ENCODE data around the gene NHS. TPM values are rescaled to one million over a fixed set of nuclear protein-coding genes. Genes with fewer than 3 reads are reported as not detected.

NHS gene
- total RNA-seq, 1 experiment from 2014 or later, result 6.4 TPM

- DNase-seq (ENCODE audit: low spot score), result no peak
These were observed 299.6 kb downstream of the NHS start for GRCh38 chrX:17674601-17675000.

- DNase-seq (ENCODE audit: low spot score), result no peak
These were observed 304.3 kb downstream of the NHS start for GRCh38 chrX:17679261-17679660.

DNA sequence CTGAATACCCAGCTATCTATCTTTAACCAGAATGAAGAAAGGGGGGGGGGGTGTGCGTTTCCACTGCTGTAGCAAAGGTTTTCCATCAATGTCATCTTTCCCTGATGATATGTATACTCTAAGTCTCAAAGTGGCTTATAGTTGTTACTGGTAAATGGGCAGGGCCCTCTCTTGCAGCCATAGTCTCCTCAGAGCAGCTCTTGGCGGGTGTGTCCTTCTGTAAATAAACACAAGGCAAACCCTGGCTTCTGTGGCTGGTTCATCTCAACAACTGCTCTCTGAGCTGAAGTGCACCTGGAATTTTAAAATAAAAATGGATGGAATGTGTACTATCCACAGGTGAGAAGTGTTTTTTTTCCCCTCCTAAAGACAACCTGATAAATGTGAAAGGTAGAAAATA is 304.8 kb downstream of the NHS start:
- DNase-seq (ENCODE audit: low spot score), result no peak

DNA sequence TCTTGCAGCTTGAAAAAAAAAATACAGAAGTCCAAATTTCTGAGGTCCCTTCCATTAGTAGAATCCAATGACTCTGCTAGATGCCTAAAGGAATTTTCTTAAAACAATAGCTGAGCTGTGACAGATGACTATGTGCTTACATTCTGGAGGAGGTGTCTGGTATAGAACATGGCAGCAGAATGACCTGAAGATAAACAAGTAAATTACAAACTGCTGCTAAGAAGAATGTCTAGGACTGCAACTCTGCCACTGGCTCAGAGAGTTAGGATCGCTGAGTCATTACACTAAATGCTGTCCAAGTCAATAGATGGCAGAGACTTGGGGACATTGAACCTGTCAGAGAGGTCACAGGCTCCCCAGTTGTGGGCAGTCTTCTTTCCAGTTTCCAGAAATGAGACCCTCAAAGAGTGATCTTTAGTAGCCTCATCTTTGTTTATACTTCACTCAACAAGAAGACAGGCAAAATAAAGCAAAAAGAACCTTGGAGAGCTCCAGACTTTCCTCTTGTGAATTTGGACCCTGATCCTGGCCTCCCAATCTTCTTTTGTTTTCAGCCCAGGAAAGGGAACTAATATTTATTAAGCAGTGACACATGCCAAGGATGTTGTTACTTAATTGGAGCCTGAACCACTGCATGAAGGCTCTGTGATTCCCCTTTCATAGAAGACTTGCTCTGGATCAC is 305.9 kb downstream of the NHS start:
- peak; percentile 68 for DNase-seq (ENCODE audit: low spot score)

- no peak for DNase-seq (ENCODE audit: low spot score)
These were observed 307.3 kb downstream of the NHS start for GRCh38 chrX:17682259-17682658.

DNA sequence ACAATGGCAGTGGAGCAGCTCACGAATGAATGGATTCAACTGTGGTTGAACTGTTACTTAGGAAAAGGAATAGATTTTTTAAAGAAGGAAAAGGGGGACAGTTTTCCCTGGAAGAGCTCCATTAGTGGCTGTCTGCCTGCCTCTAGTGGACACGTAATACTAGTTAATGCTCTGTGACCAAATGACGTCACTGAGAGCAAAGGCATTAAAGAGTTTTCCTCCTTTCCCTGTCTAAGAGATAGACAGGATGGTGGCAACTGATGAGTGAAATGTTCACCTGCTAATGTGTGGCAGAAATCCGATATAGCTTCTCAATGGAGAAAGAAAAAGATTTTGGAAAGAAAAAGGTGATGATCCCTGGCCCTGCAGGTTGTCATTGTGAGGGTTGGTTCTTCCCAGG is 310.0 kb downstream of the NHS start:
- DNase-seq (ENCODE audit: low spot score), result no peak

DNA sequence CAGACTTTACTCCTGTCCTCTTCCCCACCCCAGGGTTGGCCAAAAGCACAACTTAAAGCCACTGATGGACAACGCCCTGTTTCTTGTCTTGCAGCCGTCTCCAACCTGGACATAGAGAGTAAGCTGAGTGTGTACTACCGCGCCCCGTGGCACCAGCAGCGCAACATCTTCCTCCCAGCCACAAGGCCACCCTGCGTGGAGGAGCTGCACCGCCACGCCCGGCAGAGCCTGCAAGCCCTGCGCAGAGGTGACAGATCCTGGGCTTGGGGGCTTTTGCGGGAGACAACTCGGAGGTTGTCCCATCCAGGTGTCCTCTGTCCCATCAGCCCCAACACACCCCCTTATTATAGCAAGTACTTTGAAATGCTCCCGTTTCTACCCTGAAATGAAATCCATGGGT is 312.6 kb downstream of the NHS start:
- no peak for DNase-seq (ENCODE audit: low spot score)

DNA sequence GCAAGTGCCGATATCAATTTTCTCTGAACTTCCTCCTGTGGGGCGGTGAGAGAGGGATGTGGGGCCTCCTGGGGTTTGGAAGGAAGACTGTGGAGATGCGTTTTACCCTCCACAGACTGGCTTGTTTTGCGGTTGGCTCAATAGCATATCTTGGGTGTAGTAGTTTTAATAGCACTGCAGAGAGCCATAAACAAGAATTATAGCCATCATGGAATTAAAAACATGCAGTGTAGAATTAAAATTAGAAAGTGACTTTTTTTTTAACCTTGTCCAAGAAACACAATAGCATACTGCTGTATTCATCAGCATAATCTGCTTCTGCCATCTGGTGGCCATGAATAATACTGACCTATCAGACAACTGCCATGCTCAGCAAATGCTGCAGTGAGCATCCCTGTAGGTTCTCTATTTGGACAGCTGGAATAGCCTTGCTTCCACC is 315.0 kb downstream of the NHS start:
- peak; percentile 62 for DNase-seq (ENCODE audit: low spot score)

DNA sequence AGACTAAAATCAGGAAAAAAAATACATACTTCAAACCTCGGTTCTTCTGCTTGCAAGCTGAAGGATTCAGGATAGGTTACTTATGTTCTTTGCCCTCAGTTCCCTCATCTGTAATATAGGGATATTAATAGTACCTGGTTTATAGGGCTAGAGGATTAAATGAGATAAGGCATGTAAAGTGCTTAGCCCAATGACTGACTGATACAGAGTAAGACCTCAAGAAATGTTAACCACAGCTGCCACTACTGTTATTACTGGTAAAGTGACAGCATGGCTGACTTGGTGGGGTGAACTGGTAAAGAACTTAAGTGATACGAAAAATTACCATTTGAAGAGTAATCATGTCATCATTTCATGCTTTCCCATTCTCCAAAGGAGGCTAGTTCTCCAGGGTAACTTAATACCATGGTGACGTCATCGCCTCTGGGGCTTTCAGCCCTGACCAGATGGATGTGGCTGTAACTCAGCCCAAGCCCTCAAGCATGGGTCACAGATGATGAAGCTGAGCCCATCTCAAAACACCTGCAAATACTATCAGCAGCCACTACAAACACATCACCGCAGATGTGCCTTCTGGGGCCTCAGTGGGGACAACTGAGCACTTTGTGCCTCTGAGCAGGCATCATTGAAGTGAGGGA is 317.8 kb downstream of the NHS start:
- peak; percentile 48 for DNase-seq (ENCODE audit: low spot score)

DNA sequence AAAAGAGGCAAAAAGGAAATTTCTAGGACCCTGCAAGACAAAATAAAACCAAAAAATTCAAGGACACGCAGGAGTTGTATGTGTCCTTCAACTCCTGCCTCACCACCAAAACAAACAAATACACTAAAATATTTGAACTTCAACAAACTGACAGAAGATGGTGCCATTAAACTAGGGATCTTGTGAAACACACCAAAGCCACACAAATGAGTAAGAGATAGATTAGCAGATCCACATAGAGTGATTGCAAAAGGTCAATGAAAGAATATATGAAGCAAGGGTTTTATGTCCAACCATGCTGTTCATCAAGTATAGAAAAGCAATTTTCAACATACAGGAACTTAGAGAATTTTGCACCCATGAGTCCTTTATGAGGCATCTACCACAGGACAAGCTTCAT is 322.2 kb downstream of the NHS start:
- DNase-seq (ENCODE audit: low spot score), result no peak

DNA sequence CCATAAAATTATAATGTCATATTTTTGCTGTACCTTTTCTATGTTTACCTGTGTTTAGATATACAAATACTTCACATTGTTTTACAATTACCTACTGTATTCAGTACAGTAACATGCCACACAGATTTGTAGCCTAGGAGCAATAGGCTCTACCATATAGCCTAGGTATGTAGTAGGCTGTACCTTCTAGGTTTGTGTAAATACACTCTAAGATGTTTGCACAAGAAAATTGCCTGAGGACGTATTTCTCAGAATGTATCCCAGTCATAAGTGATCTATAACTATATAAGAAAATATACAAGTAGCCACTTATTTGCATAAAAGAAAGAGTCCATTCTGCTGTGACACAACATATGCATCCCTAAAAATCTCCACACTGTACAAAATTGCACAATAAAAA is 326.0 kb downstream of the NHS start:
- DNase-seq (ENCODE audit: low spot score), result no peak

DNA sequence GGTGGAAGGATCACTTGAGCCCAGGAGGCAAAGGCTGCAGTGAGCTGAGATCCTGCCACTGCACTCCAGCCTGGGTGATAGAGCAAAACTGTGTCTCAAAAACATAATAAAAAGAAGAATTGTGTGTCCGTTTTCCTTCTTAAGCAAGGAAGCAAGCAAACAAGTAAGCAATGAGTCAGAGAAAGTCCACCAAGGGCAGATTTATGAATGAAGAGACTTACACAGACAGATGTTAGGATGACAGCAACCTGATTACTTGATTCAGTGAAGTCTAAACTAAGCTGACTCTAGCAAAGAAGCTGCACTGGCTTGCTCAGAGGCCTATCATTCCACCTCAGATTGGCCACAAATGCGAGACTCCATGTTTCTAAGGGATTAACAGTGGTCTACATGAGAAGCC is 328.2 kb downstream of the NHS start:
- no peak for DNase-seq (ENCODE audit: low spot score)

DNA sequence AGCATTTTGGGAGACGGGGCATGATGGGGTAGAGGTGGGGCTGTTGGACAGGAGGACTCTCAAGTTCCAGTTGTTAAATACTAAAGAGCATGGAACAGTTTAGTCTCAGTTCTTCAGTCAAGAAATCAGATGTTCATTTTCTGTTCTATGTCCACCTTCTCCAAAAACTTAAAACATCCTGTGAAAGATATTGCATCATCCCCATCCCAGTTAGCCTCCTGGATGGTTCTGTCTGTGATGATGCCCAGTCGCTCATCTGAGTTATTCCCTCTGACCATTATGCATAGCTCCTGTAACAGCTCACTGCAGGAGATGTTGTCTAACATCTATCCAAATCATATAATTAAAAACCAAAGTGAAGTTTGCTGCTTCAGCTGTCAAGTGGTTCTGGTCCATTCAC is 330.2 kb downstream of the NHS start:
- DNase-seq (ENCODE audit: low spot score), result no peak

- DNase-seq (ENCODE audit: low spot score), result no peak
These were observed 331.7 kb downstream of the NHS start for GRCh38 chrX:17706676-17707075.

GRCh38 chrX:17707731-17708130 is 332.7 kb downstream of the NHS start:
- no peak for DNase-seq (ENCODE audit: low spot score)

DNA sequence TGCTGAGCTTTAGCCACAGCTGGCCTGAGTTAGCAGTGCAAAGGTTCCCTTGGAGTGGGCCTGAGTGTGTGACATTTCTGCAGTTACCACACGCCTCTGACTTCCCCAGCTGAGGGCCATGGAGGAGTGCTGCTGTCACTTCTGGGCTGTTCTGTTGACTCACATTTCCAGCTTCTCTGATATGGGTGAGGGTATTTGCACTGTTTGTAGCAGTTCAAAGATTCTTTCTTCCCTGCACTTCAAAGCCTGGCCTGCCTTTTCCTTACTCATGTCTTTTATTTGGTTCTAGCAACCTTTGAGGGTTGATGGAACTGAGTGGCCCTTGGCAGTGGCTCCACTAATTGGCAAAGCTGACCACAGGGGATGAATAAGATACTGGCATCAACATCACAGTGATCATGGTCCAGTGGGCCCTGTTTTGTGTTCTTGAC is 335.9 kb downstream of the NHS start:
- no peak for DNase-seq (ENCODE audit: low spot score)

- no peak for DNase-seq (ENCODE audit: low spot score)
These were observed 338.3 kb downstream of the NHS start for GRCh38 chrX:17713288-17713687.

DNA sequence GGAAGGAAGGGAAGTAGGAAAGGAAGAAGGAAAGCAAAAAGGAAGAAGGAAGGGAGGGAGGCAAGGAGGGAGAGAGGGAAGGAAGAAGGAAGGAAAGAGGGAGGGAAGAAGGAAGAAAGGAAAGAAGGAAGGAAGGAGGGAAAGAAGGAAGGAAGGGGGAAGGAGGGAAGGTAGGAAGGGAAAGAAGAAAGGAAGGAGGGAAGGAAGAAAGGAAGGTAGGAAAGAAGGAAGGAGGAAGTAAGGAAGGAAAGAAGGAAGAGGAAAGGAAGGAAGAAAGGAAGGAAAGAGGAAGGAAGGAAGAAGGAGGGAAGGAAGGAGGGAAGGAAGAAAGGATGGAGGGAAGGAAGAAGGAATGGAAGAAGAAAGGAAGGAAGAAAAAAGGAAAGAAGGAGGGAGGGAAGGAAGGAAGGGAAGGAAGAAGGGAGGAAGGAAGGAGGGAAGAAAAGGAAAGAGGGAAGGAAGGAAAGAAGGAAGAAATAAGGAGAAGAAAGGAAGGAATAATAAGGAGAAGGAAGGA is 343.7 kb downstream of the NHS start:
- DNase-seq (ENCODE audit: low spot score), result no peak

- no peak for DNase-seq (ENCODE audit: low spot score)
These were observed 344.7 kb downstream of the NHS start for GRCh38 chrX:17719711-17720110.

GRCh38 chrX:17721715-17722114 is 346.7 kb downstream of the NHS start:
- no peak for DNase-seq (ENCODE audit: low spot score)

- DNase-seq (ENCODE audit: low spot score), result no peak
These were observed 350.2 kb downstream of the NHS start for GRCh38 chrX:17725181-17725580.

DNA sequence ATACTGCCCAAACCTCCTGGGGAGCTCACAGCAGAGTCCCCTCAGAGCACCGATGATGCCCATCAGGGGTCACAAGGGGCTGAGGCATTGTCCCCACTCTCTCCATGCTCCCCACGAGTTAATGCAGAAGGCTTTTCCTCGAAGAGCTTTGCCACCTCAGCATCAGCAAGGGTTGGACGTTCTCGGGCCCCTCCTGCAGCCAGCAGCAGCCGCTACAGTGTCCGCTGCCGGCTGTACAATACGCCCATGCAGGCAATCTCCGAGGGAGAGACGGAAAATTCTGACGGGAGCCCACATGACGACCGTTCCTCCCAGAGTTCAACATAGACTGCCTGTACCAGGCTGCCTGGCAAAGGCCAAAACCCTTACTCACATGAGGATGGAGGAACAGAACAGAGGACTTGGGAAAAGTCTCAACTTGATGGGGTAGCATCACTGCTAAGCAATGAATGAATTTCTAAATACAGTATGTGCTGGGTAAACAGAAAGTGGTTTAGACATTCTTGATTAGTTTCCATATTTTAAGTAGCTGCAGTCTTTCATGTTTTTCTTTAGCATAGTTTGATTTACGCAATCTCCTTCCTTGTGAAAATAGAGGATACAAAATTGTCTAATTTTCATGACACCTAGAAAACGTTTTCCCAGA is 357.3 kb downstream of the NHS start:
- DNase-seq (ENCODE audit: low spot score), result no peak

GRCh38 chrX:17735406-17735805 is 360.4 kb downstream of the NHS start:
- no peak for DNase-seq (ENCODE audit: low spot score)
